Measurements from ENCODE around the gene GNAO1.

- TF ChIP-seq CTCF (IDR thresholded peaks at IDR 0.05) (no peak), ZFX (IDR thresholded peaks at IDR 0.05; ENCODE audit: borderline replicate concordance) (no peak)
Observed at GRCh38 chr16:56363781-56364565, 172.7 kb downstream of the GNAO1 start.
